ENCODE measurements around the gene GJA4.

The GJA4 gene

DNA sequence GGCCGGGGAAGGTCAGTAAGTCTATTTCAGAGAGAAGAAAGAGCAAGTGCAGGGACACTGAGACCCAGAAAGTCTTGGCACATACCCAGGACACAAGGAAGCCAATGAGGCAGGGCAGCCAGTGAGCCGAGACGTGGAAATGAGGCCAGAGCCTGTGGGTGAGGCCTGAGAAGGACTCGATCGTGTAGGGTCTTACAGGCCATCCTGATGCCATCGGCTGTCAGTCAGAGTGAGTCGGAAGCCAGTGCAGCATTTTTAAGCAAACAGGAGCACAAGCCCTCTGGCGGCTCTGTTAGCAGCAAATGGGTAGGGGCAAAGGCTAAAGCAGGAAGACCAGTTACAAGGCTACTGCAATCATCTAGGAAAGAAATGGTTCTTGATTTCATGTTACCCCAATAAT lies 17.8 kb upstream of the GJA4 start:
- TF ChIP-seq JUND (IDR thresholded peaks at IDR 0.05; ENCODE audit: low read depth), result no peak
- in situ Hi-C loops (cut with HindIII; ENCODE audit: low pct_unique_long_range_greater_than_20kb, low sequenced_read_pairs), result no loop called here
- no peak for DNase-seq (ENCODE audit: low read depth in 1 of 2, low spot score in 1 of 2)

DNA sequence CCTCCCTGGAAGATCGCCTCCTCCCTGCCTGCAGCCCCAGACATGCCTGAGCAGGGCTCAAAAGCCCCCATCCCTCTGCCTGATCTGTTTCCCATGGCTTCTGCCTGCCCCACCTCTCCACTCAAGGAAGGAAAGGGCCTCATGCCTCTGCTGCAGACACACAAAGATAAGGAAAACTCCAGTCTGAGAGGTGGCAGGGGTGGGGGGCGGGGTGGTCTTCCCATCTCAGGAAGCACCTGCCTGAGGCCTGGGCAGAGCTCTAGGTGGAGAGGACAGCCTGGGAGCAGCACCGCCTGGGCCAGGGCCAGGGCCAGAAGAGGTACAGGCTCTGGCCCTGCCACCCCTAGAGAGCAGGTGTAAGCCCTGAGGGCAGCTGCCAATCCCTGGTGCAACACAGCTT lies 15.9 kb upstream of the GJA4 start:
- no peak for DNase-seq (ENCODE audit: low read depth in 1 of 2, low spot score in 1 of 2)
- in situ Hi-C loops (cut with HindIII; ENCODE audit: low pct_unique_long_range_greater_than_20kb, low sequenced_read_pairs), result no loop called here
- no peak for TF ChIP-seq JUND (IDR thresholded peaks at IDR 0.05; ENCODE audit: low read depth)

DNA sequence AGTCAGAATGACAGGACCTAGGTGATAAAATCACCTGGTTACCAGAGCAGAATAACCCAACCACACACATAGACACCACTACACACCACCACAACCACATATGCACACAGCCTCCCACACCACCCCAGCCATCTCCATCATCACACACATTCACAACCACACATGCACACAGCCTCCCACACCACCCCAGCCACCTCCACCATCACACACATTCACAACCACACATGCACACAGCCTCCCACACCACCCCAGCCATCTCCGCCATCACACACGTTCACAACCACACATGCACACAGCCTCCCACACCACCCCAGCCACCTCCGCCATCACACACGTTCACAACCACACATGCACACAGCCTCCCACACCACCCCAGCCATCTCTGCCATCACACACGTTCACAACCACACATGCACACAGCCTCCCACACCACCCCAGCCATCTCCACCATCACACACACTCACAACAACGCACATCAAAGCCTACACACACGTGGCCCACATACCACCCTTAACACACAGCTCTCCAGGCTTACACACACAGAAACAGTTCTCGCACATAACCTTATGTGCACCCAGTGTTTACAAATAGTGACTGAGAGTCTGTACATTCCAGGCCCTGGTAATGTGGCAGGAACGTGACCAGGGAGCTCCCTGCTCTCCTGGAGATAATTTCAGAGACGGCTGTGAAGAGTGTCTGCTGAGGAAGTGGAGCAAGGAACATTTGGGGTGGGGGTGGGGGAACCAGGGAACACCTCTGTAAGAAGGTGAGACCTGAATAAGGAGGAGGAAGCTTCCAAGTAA lies 15.1 kb upstream of the GJA4 start:
- no peak for TF ChIP-seq JUND (IDR thresholded peaks at IDR 0.05; ENCODE audit: low read depth)
- no peak for DNase-seq (ENCODE audit: low read depth in 1 of 2, low spot score in 1 of 2)
- in situ Hi-C loops (cut with HindIII; ENCODE audit: low pct_unique_long_range_greater_than_20kb, low sequenced_read_pairs), result no loop called here

DNA sequence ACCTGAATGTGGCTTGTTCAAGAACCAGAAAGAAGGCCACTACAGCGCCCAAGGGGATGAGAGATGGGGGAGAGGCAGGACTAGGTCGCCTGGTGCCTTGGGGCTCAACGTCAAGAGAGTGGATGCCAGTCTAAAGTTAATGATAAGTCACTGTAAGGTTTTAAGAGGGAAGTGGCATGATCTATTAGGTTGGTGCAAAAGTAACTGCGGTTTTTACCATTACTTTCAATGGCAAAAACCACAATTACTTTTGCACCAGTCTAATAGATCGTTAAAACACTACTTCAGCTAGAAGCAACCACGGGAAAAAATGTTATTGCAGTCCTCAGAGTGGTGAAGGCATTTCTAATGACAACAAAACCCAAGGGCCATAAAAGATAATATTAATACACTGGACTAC lies 14.4 kb upstream of the GJA4 start:
- in situ Hi-C loops (cut with HindIII; ENCODE audit: low pct_unique_long_range_greater_than_20kb, low sequenced_read_pairs), result no loop called here
- TF ChIP-seq JUND (IDR thresholded peaks at IDR 0.05; ENCODE audit: low read depth), result no peak
- no peak for DNase-seq (ENCODE audit: low read depth in 1 of 2, low spot score in 1 of 2)

DNA sequence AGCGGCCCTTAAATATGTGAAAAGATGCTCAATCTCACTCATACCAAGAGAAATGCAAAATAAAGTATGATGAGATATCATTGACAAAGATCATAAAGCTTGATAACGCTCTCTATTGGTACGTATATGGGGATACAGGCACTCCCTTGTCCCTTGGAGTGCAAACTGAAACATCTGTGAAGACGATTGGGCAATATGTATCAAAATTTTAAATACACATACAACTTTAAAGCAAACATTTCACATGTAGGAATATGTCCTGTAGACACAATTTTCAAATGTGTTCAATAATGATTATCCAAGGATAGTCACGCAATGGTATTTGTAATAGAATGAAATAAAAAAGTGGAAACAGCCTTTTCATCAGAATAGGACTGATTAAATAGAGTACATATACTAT lies 13.8 kb upstream of the GJA4 start:
- in situ Hi-C loops (cut with HindIII; ENCODE audit: low pct_unique_long_range_greater_than_20kb, low sequenced_read_pairs), result no loop called here
- no peak for TF ChIP-seq JUND (IDR thresholded peaks at IDR 0.05; ENCODE audit: low read depth)
- DNase-seq (ENCODE audit: low read depth in 1 of 2, low spot score in 1 of 2), result no peak

DNA sequence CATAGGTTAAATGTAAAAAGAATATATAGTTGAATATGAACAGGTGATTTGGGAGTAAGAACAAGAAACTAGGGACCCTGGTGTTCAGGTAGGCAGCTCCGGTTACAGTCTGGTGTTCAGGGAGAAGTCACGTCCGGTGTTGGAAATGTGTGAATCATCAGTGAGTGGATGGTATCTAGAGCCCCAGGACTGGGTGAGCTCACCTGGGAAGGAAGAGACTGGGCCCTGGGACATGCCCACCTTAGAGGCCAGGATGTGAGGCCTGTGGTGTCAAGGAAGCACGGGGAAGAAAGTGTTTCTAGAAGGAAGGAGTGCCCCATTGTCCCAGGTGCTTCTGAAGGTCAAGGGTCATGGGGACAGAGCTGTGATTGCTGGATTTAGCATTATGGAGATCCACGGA lies 13.3 kb upstream of the GJA4 start:
- DNase-seq (ENCODE audit: low read depth in 1 of 2, low spot score in 1 of 2), result no peak
- in situ Hi-C loops (cut with HindIII; ENCODE audit: low pct_unique_long_range_greater_than_20kb, low sequenced_read_pairs), result no loop called here
- TF ChIP-seq JUND (IDR thresholded peaks at IDR 0.05; ENCODE audit: low read depth), result no peak

DNA sequence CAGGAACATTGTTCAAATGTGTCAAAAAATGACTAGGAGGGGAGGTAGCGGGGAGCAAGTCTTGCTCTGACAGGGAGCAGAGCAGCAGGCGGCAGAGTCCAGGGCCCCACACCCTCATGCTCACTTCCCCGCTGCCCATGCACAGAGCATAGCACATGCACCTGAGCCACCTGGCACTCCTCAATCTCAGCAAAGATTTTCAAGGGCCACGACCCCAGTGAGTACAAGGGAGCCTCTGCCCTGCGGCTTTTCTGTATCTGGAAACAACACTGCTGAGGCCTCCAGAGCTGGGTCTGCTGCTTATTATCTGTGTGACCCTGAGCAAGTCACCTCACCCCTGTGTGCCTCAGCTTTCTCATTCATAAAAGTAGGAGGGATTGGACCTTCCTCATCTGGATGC lies 12.8 kb upstream of the GJA4 start:
- no peak for TF ChIP-seq JUND (IDR thresholded peaks at IDR 0.05; ENCODE audit: low read depth)
- no peak for DNase-seq (ENCODE audit: low read depth in 1 of 2, low spot score in 1 of 2)
- in situ Hi-C loops (cut with HindIII; ENCODE audit: low pct_unique_long_range_greater_than_20kb, low sequenced_read_pairs), result no loop called here

DNA sequence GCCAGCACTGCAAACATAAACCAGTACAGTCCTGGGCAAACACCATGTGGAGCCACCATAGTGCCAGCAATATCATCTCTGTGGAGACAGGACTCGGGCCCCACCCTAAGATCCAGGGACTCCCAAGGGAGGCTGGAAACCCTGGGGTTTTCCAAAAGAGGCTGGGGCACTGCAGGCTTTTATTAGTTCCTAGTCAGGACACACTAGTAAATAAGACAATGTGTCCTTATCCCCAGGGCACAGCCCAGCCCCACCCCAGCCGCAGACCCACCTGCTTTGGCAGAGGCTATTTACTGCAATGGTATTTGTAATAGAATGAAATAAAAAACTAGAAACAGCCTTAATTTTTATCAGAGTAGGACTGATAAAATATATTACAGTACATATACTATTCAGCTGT lies 12.3 kb upstream of the GJA4 start:
- in situ Hi-C loops (cut with HindIII; ENCODE audit: low pct_unique_long_range_greater_than_20kb, low sequenced_read_pairs), result no loop called here
- TF ChIP-seq JUND (IDR thresholded peaks at IDR 0.05; ENCODE audit: low read depth), result no peak
- no peak for DNase-seq (ENCODE audit: low read depth in 1 of 2, low spot score in 1 of 2)

DNA sequence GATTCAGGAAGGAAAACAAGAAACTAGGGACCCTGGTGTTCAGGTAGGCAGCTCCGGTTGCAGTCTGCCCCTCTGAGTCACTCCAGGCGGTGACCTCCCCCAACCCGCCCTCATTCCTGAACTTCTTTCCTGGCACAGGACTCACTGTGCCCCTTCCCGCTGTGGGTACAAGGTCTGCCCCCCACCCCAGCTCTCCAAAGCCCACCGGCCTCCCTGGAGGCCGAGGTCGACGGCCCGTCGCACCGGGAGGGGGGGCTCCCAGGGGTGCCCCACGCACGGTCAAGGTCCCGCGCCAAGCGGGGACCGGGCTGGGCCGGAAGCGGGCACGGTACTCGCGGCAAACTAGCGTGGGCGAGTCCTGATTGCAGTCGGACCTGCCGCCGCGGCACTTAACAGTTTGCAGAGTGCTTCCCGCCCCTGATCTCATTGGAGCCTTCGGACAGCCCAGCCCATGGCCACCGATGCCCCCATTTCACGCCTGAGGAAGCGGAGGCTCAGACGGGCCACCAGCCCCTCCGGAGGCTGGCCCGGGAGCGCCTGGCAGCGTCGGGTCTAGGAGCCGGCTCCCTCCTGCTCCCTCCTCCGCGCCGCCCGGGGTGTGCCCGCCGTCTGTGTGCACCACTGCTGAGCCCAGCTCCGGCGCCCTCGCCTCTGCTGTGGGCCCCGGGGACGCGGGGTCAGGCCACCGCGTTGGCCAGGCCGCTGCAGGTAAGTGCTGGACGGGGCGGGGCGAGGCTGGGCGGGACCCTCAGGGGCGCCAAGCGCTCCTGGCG lies 11.5 kb upstream of the GJA4 start, which contains the start of gene GJB3:
TSS of gene GJB3 (plus strand) at position 144 of the 773 bp plus-strand sequence. CDS start 3,549 bp downstream, outside the sequence.
- DNase-seq (ENCODE audit: low read depth in 1 of 2, low spot score in 1 of 2), result peak; percentile 7 to 21
- no peak for TF ChIP-seq JUND (IDR thresholded peaks at IDR 0.05; ENCODE audit: low read depth)
- in situ Hi-C loops (cut with HindIII; ENCODE audit: low pct_unique_long_range_greater_than_20kb, low sequenced_read_pairs), result no loop called here

DNA sequence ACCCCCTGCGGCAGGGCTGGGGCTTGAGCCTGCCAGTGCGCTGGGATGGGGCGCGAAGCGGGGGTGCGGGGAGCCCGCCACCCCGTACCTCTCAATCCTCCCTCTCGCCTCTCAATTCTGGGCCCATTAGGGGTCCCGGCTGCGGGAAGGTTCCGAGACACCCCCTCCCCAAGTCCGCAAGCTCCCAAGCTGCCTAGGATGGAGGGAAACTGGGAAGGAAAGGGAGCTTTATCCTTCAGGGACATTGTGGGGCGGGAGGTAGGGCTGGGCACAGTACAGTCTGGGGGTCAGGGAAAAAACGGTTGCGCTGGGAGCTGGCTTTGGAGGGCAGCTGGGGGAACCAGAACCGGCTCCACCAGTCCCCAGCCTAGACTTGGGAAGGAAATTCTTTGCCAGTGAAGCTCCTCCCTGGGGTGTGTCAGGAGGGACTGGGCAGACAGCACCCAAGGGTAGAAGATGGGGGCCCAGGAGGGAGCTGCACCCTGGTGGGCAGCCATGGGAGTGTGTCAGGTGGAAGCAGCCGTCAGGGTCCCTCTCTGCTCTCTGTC lies 10.9 kb upstream of the GJA4 start:
- DNase-seq (ENCODE audit: low read depth in 1 of 2, low spot score in 1 of 2), result peak; percentile 38 to 54
- in situ Hi-C loops (cut with HindIII; ENCODE audit: low pct_unique_long_range_greater_than_20kb, low sequenced_read_pairs), result no loop called here
- TF ChIP-seq JUND (IDR thresholded peaks at IDR 0.05; ENCODE audit: low read depth), result no peak

DNA sequence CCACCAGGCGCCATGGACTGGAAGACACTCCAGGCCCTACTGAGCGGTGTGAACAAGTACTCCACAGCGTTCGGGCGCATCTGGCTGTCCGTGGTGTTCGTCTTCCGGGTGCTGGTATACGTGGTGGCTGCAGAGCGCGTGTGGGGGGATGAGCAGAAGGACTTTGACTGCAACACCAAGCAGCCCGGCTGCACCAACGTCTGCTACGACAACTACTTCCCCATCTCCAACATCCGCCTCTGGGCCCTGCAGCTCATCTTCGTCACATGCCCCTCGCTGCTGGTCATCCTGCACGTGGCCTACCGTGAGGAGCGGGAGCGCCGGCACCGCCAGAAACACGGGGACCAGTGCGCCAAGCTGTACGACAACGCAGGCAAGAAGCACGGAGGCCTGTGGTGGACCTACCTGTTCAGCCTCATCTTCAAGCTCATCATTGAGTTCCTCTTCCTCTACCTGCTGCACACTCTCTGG lies 8.0 kb upstream of the GJA4 start:
- in situ Hi-C loops (cut with HindIII; ENCODE audit: low pct_unique_long_range_greater_than_20kb, low sequenced_read_pairs), result no loop called here
- no peak for TF ChIP-seq JUND (IDR thresholded peaks at IDR 0.05; ENCODE audit: low read depth)
- DNase-seq (ENCODE audit: low read depth in 1 of 2, low spot score in 1 of 2), result no peak

DNA sequence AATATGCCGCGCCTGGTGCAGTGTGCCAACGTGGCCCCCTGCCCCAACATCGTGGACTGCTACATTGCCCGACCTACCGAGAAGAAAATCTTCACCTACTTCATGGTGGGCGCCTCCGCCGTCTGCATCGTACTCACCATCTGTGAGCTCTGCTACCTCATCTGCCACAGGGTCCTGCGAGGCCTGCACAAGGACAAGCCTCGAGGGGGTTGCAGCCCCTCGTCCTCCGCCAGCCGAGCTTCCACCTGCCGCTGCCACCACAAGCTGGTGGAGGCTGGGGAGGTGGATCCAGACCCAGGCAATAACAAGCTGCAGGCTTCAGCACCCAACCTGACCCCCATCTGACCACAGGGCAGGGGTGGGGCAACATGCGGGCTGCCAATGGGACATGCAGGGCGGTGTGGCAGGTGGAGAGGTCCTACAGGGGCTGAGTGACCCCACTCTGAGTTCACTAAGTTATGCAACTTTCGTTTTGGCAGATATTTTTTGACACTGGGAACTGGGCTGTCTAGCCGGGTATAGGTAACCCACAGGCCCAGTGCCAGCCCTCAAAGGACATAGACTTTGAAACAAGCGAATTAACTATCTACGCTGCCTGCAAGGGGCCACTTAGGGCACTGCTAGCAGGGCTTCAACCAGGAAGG lies 7.4 kb upstream of the GJA4 start:
- no peak for DNase-seq (ENCODE audit: low read depth in 1 of 2, low spot score in 1 of 2)
- TF ChIP-seq JUND (IDR thresholded peaks at IDR 0.05; ENCODE audit: low read depth), result no peak
- in situ Hi-C loops (cut with HindIII; ENCODE audit: low pct_unique_long_range_greater_than_20kb, low sequenced_read_pairs), result no loop called here

Measured in T47D (cell line).